ENCODE measurements around the gene NELL1. TPM values are rescaled to one million over a fixed set of nuclear protein-coding genes. Genes with fewer than 3 reads are reported as not detected.

Gene NELL1
- total RNA-seq, 2 donors from 2014 or later, result 0.19 TPM; not detected in 1

GRCh38 chr11:20933958-20934357 lies 264.6 kb downstream of the NELL1 start:
- Histone ChIP-seq H3K36me3 (no peaks in the 10 kb centered on the region), H3K4me1 (no peaks in the 10 kb centered on the region), H3K27ac (no peak overlapping the region), H3K9ac (ENCODE audit: low read depth in 2 of 2, low read length in 2 of 2) (no peak overlapping the region), H3K4me3 (no peak overlapping the region), H3K27me3 (no peaks in the 10 kb centered on the region), H3K9me3 (no peaks in the 10 kb centered on the region)
- intact Hi-C loops (cut with DNase I), result no loop called here
- DNase-seq, result no peak
- TF ChIP-seq, protein P1, sequence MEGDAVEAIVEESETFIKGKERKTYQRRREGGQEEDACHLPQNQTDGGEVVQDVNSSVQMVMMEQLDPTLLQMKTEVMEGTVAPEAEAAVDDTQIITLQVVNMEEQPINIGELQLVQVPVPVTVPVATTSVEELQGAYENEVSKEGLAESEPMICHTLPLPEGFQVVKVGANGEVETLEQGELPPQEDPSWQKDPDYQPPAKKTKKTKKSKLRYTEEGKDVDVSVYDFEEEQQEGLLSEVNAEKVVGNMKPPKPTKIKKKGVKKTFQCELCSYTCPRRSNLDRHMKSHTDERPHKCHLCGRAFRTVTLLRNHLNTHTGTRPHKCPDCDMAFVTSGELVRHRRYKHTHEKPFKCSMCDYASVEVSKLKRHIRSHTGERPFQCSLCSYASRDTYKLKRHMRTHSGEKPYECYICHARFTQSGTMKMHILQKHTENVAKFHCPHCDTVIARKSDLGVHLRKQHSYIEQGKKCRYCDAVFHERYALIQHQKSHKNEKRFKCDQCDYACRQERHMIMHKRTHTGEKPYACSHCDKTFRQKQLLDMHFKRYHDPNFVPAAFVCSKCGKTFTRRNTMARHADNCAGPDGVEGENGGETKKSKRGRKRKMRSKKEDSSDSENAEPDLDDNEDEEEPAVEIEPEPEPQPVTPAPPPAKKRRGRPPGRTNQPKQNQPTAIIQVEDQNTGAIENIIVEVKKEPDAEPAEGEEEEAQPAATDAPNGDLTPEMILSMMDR (IDR thresholded peaks at IDR 0.05), result no peak

- Histone ChIP-seq H3K4me3 (no peak overlapping the region), H3K27me3 (no peaks in the 10 kb centered on the region), H3K27ac (no peak overlapping the region), H3K4me1 (no peaks in the 10 kb centered on the region), H3K9ac (ENCODE audit: low read depth in 2 of 2, low read length in 2 of 2) (no peak overlapping the region), H3K36me3 (no peaks in the 10 kb centered on the region), H3K9me3 (no peaks in the 10 kb centered on the region)
- TF ChIP-seq, protein P1 (IDR thresholded peaks at IDR 0.05), result no peak
- intact Hi-C loops (cut with DNase I), result no loop called here
- DNase-seq, result no peak
Measured at GRCh38 chr11:20934516-20934915, 265.1 kb downstream of the NELL1 start.

DNA sequence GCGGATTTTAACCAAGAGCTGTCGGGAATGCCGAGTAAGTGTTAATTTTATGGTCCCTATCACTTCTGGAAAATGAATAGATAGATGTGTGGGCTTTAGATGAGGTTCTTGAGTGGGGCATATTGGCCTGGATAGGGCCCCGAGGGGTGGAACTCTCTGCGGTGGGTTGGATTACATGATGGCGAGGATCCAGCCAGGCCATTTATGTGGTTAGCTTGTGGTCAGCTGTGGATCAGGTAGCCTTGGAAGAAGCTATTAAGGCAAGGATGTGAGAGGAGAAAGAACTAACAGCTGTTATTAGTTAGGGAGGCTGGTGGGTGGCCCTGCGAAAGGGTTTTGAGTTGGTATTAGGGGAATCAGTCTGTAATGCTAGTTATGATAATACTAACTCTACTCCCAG lies 268.4 kb downstream of the NELL1 start:
- Histone ChIP-seq H3K36me3 (no peaks in the 10 kb centered on the region), H3K9me3 (no peaks in the 10 kb centered on the region), H3K27me3 (no peaks in the 10 kb centered on the region), H3K9ac (ENCODE audit: low read depth in 2 of 2, low read length in 2 of 2) (no peak overlapping the region), H3K4me3 (no peak overlapping the region), H3K27ac (no peak overlapping the region), H3K4me1 (no peaks in the 10 kb centered on the region)
- intact Hi-C loops (cut with DNase I), result no loop called here
- DNase-seq, result no peak
- TF ChIP-seq, protein P1 (IDR thresholded peaks at IDR 0.05), result no peak

- H3K36me3 ChIP-seq, result no peaks in the 10 kb centered on the region
- H3K9me3 ChIP-seq, result no peaks in the 10 kb centered on the region
- intact Hi-C loops (cut with DNase I), result no loop called here
- no peak overlapping the region for H3K27ac ChIP-seq
- no peak overlapping the region for H3K9ac ChIP-seq (ENCODE audit: low read depth in 2 of 2, low read length in 2 of 2)
- TF ChIP-seq, protein P1 (IDR thresholded peaks at IDR 0.05), result no peak
- H3K4me1 ChIP-seq, result no peaks in the 10 kb centered on the region
- H3K27me3 ChIP-seq, result no peaks in the 10 kb centered on the region
- H3K4me3 ChIP-seq, result no peak overlapping the region
- no peak for DNase-seq
Measured at GRCh38 chr11:20949585-20949984, 280.2 kb downstream of the NELL1 start.

DNA sequence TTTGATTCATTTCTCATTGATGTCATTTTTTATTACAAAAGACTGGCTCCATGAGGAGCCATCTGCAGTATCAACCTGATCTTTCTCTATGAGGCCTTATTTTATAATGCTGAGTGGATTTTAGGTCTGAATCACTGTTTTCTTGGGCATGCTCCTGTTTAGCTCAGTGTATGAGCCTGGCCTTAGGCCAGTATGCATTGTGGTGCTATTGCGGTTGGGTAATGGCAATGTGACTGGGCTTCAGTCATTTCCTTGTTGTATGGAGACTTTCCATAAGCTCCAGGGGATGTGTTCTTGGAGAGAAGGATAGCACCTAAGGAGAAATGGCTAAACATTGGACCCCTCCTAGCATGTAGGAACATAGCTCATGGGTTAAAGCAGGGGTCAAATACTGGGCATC lies 293.2 kb downstream of the NELL1 start:
- no peaks in the 10 kb centered on the region for H3K27me3 ChIP-seq
- H3K27ac ChIP-seq, result no peak overlapping the region
- no peaks in the 10 kb centered on the region for H3K36me3 ChIP-seq
- no peak for DNase-seq
- no peaks in the 10 kb centered on the region for H3K9me3 ChIP-seq
- no peak overlapping the region for H3K4me3 ChIP-seq
- no peaks in the 10 kb centered on the region for H3K4me1 ChIP-seq
- H3K9ac ChIP-seq (ENCODE audit: low read depth in 2 of 2, low read length in 2 of 2), result no peak overlapping the region
- intact Hi-C loops (cut with DNase I), result no loop called here
- TF ChIP-seq, protein P1 (IDR thresholded peaks at IDR 0.05), result no peak

DNA sequence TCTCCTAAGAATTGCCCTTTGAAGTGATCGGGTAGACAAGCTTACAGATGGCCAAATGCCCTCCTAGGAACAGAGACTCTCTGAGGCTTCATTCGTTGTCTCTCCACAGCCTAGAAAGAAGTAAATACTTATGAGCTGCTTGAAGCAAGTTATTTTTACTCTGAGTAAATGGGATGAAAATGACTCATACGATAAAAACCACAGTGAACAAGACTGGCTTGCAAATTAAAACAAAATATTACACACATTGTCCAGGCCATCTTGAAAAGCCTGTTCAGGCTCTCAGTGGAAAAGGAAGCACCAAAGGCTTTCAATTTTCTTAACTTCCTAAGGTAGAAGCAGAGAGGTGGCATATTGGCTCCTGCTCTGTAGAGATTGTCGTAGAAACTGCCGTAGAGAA lies 294.2 kb downstream of the NELL1 start:
- H3K4me3 ChIP-seq, result no peak overlapping the region
- H3K4me1 ChIP-seq, result no peaks in the 10 kb centered on the region
- TF ChIP-seq, protein P1 (IDR thresholded peaks at IDR 0.05), result no peak
- H3K27ac ChIP-seq, result no peak overlapping the region
- intact Hi-C loops (cut with DNase I), result no loop called here
- H3K9me3 ChIP-seq, result no peaks in the 10 kb centered on the region
- no peak overlapping the region for H3K9ac ChIP-seq (ENCODE audit: low read depth in 2 of 2, low read length in 2 of 2)
- no peak for DNase-seq
- no peaks in the 10 kb centered on the region for H3K27me3 ChIP-seq
- no peaks in the 10 kb centered on the region for H3K36me3 ChIP-seq

All from colonic mucosa (tissue), 4 donors.